Measurements from ENCODE around the gene LTC4S.

Gene LTC4S

DNA sequence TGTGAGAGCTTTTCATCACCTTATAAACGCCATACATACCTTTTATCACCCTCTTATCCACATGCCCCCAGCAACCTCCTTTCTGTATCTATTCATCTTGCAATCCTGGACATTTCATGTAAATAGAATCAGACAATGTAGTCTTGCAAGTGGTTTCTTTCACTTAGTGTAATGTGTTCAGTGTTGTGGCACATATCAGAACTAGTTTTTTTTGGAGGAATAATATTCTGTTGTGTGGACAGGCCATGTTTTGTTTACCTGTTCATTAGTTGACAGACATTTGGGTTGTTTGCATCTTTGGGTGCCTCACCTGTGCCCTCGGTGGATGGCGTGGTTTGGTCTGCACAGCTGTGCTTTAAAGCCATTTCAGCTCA is 28.3 kb downstream of the LTC4S start:
- H3K27ac ChIP-seq: peak overlapping the region; percentile 88
- peaks cover 47% of the 10 kb centered on the region for H3K36me3 ChIP-seq (replicated peaks)
- TF ChIP-seq, protein P1, sequence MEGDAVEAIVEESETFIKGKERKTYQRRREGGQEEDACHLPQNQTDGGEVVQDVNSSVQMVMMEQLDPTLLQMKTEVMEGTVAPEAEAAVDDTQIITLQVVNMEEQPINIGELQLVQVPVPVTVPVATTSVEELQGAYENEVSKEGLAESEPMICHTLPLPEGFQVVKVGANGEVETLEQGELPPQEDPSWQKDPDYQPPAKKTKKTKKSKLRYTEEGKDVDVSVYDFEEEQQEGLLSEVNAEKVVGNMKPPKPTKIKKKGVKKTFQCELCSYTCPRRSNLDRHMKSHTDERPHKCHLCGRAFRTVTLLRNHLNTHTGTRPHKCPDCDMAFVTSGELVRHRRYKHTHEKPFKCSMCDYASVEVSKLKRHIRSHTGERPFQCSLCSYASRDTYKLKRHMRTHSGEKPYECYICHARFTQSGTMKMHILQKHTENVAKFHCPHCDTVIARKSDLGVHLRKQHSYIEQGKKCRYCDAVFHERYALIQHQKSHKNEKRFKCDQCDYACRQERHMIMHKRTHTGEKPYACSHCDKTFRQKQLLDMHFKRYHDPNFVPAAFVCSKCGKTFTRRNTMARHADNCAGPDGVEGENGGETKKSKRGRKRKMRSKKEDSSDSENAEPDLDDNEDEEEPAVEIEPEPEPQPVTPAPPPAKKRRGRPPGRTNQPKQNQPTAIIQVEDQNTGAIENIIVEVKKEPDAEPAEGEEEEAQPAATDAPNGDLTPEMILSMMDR (IDR thresholded peaks at IDR 0.05; ENCODE audit: low read depth, low read length, missing control alignments): no peak
- DNase-seq: no peak
- peak overlapping the region; percentile 84 for H3K4me3 ChIP-seq (ENCODE audit: low read depth, low read length)
- H3K27me3 ChIP-seq (replicated peaks): no peaks in the 10 kb centered on the region
- in situ Hi-C loops (cut with HindIII; ENCODE audit: low pct_ligation_motif_present, low sequenced_read_pairs): no loop called here

DNA sequence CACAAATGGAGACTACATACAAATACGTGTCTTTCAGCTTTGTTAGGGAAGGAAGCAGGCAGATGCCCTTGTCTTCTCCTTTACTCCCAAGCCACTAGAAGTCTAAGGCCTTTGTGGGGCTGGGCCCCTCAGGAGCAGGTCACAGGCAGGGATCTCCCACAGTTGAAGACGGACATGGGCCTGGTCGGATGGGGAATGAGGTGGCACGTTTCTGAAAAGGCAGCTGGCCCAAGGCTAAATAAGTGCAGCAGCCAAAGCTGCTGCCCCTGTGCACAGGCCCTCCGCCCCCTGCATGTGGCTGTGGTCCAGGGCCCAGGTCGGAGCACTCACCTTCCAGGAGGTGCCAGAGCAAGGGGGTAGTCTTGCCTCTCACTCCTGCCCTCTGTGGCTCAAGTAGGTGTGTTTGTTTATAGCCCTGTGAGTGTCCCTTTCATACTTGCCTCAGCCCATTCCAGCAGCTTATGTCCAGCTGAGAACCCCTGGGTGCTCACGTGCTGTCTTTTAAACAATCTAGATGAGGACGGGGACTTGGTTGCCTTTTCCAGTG is 28.7 kb downstream of the LTC4S start:
- no peak overlapping the region for H3K27ac ChIP-seq

DNA sequence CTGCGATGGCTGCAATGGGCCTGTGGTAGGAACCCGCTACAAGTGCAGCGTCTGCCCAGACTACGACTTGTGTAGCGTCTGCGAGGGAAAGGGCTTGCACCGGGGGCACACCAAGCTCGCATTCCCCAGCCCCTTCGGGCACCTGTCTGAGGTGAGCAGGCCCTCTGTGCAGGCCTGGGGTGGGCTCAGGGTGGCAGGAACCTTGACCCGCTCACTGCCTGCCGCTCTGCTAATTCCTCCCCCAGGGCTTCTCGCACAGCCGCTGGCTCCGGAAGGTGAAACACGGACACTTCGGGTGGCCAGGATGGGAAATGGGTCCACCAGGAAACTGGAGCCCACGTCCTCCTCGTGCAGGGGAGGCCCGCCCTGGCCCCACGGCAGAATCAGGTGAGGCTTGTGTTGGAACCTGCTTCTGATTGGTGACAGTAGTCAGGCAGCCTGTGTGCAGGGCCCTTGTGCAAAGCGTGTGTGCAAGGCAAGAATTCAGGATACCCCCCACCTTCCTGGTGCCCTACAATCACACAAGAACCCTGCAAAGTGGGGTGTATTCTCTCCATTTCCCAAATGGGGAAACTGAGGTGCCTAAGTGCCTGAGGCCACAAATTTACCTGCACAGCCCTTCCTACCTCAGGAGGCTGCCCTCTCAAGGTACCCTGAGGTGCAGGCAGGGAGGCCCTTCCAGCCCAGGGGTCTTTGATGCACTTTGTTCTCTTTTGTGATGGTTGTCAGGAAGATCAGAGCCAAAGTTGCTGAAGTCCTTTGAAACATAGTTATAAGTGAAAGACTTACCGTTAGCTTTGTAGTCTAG is 30.4 kb downstream of the LTC4S start:
- TF ChIP-seq, protein P1 (IDR thresholded peaks at IDR 0.05; ENCODE audit: low read depth, low read length, missing control alignments): no peak
- H3K36me3 ChIP-seq (replicated peaks): peaks cover 68% of the 10 kb centered on the region
- in situ Hi-C loops (cut with HindIII; ENCODE audit: low pct_ligation_motif_present, low sequenced_read_pairs): no loop called here
- peak overlapping the region; percentile 9 for H3K4me3 ChIP-seq (ENCODE audit: low read depth, low read length)
- no peak for DNase-seq
- no peak overlapping the region for H3K27ac ChIP-seq
- no peaks in the 10 kb centered on the region for H3K27me3 ChIP-seq (replicated peaks)

More for the DNA sequence above, 28.7 kb downstream of the LTC4S start:
- in situ Hi-C loops (cut with HindIII; ENCODE audit: low pct_ligation_motif_present, low sequenced_read_pairs): no loop called here
- H3K27me3 ChIP-seq (replicated peaks): no peaks in the 10 kb centered on the region
- H3K4me3 ChIP-seq (ENCODE audit: low read depth, low read length): peak overlapping the region; percentile 84
- TF ChIP-seq, protein P1 (IDR thresholded peaks at IDR 0.05; ENCODE audit: low read depth, low read length, missing control alignments): no peak
- H3K36me3 ChIP-seq (replicated peaks): peaks cover 52% of the 10 kb centered on the region
- DNase-seq: no peak

DNA sequence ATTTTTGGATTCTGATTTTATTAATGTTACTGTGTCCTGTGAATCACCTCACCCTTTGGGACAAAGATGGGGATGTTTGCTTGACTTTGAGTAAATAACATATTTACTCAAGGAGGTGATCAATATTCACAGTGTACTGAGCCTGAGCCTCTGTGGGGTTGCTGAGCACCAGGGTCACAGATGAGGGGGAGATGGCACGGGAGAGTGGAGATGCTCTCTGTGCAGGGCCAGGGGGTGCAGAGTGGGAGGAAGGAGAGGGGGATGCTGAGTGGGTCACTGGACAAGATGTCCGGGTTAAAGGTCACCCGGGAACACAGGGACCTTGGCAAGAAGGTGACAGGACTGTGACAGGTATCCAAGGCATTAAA is 30.9 kb downstream of the LTC4S start:
- H3K4me3 ChIP-seq (ENCODE audit: low read depth, low read length): no peak overlapping the region
- DNase-seq: no peak
- H3K36me3 ChIP-seq (replicated peaks): peaks cover 72% of the 10 kb centered on the region
- no peak overlapping the region for H3K27ac ChIP-seq
- H3K27me3 ChIP-seq (replicated peaks): no peaks in the 10 kb centered on the region
- in situ Hi-C loops (cut with HindIII; ENCODE audit: low pct_ligation_motif_present, low sequenced_read_pairs): no loop called here
- TF ChIP-seq, protein P1 (IDR thresholded peaks at IDR 0.05; ENCODE audit: low read depth, low read length, missing control alignments): no peak

DNA sequence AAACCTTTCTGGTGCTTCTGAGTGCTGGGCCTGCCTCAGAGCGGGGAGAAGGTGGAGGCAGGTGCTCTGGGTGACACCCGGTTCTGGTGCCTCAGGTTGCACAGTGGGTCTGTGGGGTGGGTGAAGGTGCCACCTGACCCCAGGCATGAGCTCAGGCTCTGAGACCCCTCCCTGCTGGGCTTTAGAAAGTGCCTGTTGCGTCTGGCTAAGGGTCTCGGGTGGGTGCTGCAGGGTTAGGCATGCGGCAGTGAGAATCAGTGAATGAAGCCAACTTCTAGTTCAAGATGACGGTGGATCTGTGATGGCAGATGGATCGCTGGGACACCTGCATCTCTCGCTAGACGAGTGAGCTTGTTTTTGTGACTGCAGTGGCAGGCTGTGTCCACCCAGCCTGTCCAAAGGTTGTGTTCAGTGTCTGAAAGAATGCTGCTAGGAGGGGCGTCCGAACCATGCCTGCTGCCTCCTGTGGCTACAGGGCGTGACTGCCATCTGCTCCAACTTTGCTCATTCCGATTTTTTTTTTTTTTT is 31.9 kb downstream of the LTC4S start:
- in situ Hi-C loops (cut with HindIII; ENCODE audit: low pct_ligation_motif_present, low sequenced_read_pairs): no loop called here
- DNase-seq: no peak
- Histone ChIP-seq H3K27me3 (replicated peaks) (no peaks in the 10 kb centered on the region), H3K27ac (no peak overlapping the region), H3K36me3 (replicated peaks) (peaks cover 82% of the 10 kb centered on the region), H3K4me3 (ENCODE audit: low read depth, low read length) (no peak overlapping the region)
- TF ChIP-seq, protein P1 (IDR thresholded peaks at IDR 0.05; ENCODE audit: low read depth, low read length, missing control alignments): peak; percentile 11
